Stomach (tissue), 19 donors: ENCODE results near the gene CASS4. TPM values are rescaled to one million over a fixed set of nuclear protein-coding genes. Genes with fewer than 3 reads are reported as not detected.
A peak's percentile ranks its signal among the peaks of the same experiment; 100 is the strongest.

Experiments used
- DNase-seq, 2 donors: peaks; one replicate each; pipeline versions ENCODE4 v3.0.0 to v3.0.0-alpha.2; 2013 to 2019
- H3K27ac ChIP-seq, 5 donors: fragments of 200-600 bp in 4 of 5; sonication (generic) in 4 of 5; one replicate each; pipeline ENCODE4 v1.5.1; 2013 to 2019; ENCODE audit warnings: mild to moderate bottlenecking in 1 of 5, moderate library complexity in 1 of 5
- H3K27me3 ChIP-seq, 3 donors: fragments of 200-600 bp; sonication (generic); one replicate each; pipeline ENCODE4 v1.5.1; 2017 to 2019; ENCODE audit warnings: mixed run types in 1 of 3
- H3K36me3 ChIP-seq, 4 donors: fragments of 200-600 bp; sonication (generic); 1 replicate in 3 of 4; 2 replicates in 1 of 4; pipeline ENCODE4 v1.5.1; 2016 to 2019
- H3K4me1 ChIP-seq, 4 donors: fragments of 200-600 bp; sonication (generic); one replicate each; pipeline ENCODE4 v1.5.1; 2016 to 2019
- H3K4me3 ChIP-seq, 4 donors: fragments of 200-600 bp; sonication (generic) in 3 of 4; one replicate each; pipeline ENCODE4 v1.5.1; 2016 to 2019; ENCODE audit warnings: mild to moderate bottlenecking in 1 of 4
- H3K9me3 ChIP-seq, 4 donors: fragments of 200-600 bp; sonication (generic); one replicate each; pipeline ENCODE4 v1.5.1; 2016 to 2019
- CTCF ChIP-seq, 7 experiments: fragments of 450-650 bp in 4 of 7; fragments of 200-600 bp in 3 of 7; sonication (generic) in 3 of 7; IDR thresholded peaks; one replicate each; pipeline ENCODE4 v1.5.1; 2016 to 2019; ENCODE audit warnings: antibody characterized with exemption in 7 of 7, control low read depth in 2 of 7, mild to moderate bottlenecking in 1 of 7
- EP300 ChIP-seq: sonication (generic); formaldehyde crosslinking; IDR thresholded peaks from one replicate; pipeline ENCODE4 v1.6.1; 2017; ENCODE audit warnings: antibody characterized with exemption
- POLR2A ChIP-seq, 4 donors: fragments of 450-650 bp; IDR thresholded peaks; one replicate each; pipeline ENCODE4 v1.6.1; 2016; ENCODE audit warnings: antibody characterized with exemption in 4 of 4, control low read depth in 2 of 4, mild to moderate bottlenecking in 1 of 4, moderate library complexity in 1 of 4
- POLR2AphosphoS5 ChIP-seq, 3 donors: sonication (generic); formaldehyde crosslinking; IDR thresholded peaks; one replicate each; pipeline ENCODE4 v1.6.1; 2016; ENCODE audit warnings: antibody characterized with exemption in 3 of 3
- WGBS, 5 donors: extraction: QIAGEN DNeasy Blood & Tissue Kit in 3 of 5; methylation state at CpG; one replicate each; pipeline versions ENCODE4 v1.1.5 to v1.1.7; 2013 to 2018; 5-methylcytosine and 5-hydroxymethylcytosine counted together
- intact Hi-C: fragments of 100-400 bp; cut with DNase I; formaldehyde crosslinking; loops from one replicate; pipeline ENCODE4 v1.15.1; 2023; ENCODE audit warnings: low total_unique reads
- long read RNA-seq, 10 donors: transcript quantifications; one replicate each; lab custom pipeline, GENCODE V29; 2026
- polyA plus RNA-seq, 3 donors: library from polyadenylated mRNA; stranded (reverse); fragments of 200-250 nt; gene quantifications; one replicate each; pipeline ENCODE4 v1.2.3, GENCODE V29; 2013
- total RNA-seq, 5 donors: library from RNA; depleted of rRNA; stranded (reverse); fragments of >200 nt; gene quantifications; one replicate each; pipeline versions ENCODE4 v1.1.0 to v1.2.3, GENCODE V29; 2014 to 2016
- donor health status: healthy with polysubstance abuse.
- donor health status: Bipolar disorder and iron deficiency.
- donor health status: healthy.

The CASS4 gene, protein sequence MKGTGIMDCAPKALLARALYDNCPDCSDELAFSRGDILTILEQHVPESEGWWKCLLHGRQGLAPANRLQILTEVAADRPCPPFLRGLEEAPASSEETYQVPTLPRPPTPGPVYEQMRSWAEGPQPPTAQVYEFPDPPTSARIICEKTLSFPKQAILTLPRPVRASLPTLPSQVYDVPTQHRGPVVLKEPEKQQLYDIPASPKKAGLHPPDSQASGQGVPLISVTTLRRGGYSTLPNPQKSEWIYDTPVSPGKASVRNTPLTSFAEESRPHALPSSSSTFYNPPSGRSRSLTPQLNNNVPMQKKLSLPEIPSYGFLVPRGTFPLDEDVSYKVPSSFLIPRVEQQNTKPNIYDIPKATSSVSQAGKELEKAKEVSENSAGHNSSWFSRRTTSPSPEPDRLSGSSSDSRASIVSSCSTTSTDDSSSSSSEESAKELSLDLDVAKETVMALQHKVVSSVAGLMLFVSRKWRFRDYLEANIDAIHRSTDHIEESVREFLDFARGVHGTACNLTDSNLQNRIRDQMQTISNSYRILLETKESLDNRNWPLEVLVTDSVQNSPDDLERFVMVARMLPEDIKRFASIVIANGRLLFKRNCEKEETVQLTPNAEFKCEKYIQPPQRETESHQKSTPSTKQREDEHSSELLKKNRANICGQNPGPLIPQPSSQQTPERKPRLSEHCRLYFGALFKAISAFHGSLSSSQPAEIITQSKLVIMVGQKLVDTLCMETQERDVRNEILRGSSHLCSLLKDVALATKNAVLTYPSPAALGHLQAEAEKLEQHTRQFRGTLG
- total RNA-seq: 1 to 10 TPM in 3 of 5 donors, under 1 TPM in 1, not detected in 1; 0.45 to 8.2 (median 4.2) TPM
- polyA plus RNA-seq: 1 to 10 TPM in 1 of 3 donors, under 1 TPM in 2; 0.23 to 1.6 (median 0.76) TPM
- long read RNA-seq, donor 1: 0 reads
- long read RNA-seq, donor 2: 0 reads
- long read RNA-seq, donor 3: 0 reads
- long read RNA-seq, donor 4: 0 reads
- long read RNA-seq, donor 5: 0 reads
- long read RNA-seq, donor 6: 0 reads
- long read RNA-seq, donor 7: 0 reads
- long read RNA-seq, donor 8: 0 reads
- long read RNA-seq, donor 9: 0 reads
- long read RNA-seq, donor 10: 0 reads

DNA sequence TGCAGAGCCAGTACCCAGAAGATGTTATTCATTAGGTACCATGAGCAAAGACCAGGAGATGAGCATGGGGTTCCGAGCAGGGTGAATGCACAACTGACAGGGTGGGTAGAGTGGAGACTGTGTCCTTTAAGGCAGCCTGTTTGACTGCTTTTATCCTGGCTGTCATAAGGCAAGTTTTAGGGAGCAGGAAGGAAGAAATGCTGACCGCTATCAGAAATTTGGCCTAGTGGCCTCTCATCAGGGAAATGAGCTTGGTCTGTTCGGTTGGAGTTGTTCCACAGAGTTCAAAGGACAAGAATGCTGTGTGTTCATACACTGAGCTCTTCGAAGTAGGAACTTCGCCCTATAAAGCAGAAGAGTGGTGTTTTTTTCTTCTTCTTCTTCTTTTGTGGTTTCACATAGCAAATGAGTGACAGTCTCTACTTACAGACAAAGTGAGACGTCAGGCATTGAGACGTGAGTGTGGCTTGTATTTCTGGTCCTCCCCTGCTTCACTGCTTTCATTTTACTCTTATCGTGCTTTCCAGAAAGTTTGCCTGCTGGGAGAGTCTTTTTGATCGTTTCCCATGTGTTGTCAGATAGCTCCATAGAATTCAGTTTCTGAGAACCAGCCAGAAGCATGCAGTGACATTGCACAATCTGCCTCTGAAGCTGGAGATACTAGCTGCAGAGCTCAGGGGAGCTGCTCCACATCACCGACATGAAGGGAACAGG lies at the start of gene CASS4:
Gene CASS4, plus strand, starts transcription at position 502 of the 714 bp plus-strand sequence. Its CDS starts 199 bp downstream, at position 701.
- Histone ChIP-seq H3K27me3 (no peaks in the 10 kb centered on the region), H3K4me1 (peaks cover 0 to 21% (median 5%) of the 10 kb centered on the region in 4 donors), H3K27ac (peak within 1 kb of the TSS in 4 of 5 donors; percentile 66 to 76 (median 74)), H3K4me3 (peak within 1 kb of the TSS in 2 of 4 donors; percentile 19 to 25), H3K9me3 (no peaks in the 10 kb centered on the region), H3K36me3 (peaks cover 11 to 33% (median 24%) of the 10 kb centered on the region in 4 donors)
- DNase-seq: peak in 1 of 2 donors; percentile 66
- intact Hi-C loops: no loop called here
- 23 to 57% (median 55%) methylated on average over 10 of the region's 10 CpGs for WGBS, 5 donors
- TF ChIP-seq CTCF (IDR thresholded peaks at IDR 0.05): no peak
- peak in 1 of 3 donors; percentile 7 for TF ChIP-seq POLR2AphosphoS5 (IDR thresholded peaks at IDR 0.05)
- TF ChIP-seq EP300: no peak
- TF ChIP-seq POLR2A (IDR thresholded peaks at IDR 0.05): no peak

DNA sequence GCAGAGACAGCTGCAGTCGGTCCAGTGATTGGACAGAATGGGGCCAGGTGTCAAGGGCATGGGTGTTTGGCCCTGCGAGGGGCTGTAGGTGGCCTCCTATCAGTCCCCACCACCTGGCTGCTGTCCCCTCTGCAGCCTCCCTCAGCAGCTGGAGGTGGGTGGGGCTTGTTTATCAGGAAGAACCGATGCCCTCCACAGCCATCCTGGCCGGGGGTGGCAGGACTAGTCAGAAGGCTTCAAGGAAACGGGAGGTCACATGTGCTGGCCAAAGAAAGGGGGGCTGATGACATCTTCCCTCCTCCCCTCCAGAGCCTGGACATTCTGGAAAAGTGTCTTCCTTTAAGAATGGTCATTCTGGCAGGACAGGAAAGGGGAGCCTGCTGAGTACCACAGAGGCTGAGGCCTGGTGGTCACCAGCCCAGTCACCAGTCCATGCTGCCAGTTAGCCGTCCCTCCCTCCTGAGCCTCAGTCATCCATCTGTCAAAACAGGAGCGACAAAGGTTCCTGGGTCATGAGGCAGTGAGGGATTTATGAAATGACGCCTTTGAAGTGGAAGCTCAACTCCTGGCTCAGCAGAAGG lies 49.1 kb upstream of the CASS4 start:
- Histone ChIP-seq H3K27me3 (no peaks in the 10 kb centered on the region), H3K9me3 (no peaks in the 10 kb centered on the region), H3K4me1 (peaks cover 18 to 45% (median 29%) of the 10 kb centered on the region in 4 donors), H3K4me3 (no peak overlapping the region), H3K27ac (no peak overlapping the region), H3K36me3 (peaks cover 24 to 46% (median 39%) of the 10 kb centered on the region in 4 donors)
- peak in 1 of 2 donors; percentile 49 for DNase-seq
- WGBS, 5 donors: 50 to 60% (median 54%) methylated on average over 7 to 8 of the region's 8 CpGs
- TF ChIP-seq EP300 (no peak), POLR2AphosphoS5 (IDR thresholded peaks at IDR 0.05) (no peak), POLR2A (IDR thresholded peaks at IDR 0.05) (no peak), CTCF (IDR thresholded peaks at IDR 0.05) (no peak)
- intact Hi-C loops: no loop called here

- H3K4me3 ChIP-seq: no peak overlapping the region
Measured at GRCh38 chr20:56363491-56363890, 48.6 kb upstream of the CASS4 start.

More at GRCh38 chr20:56363491-56363890, 48.6 kb upstream of the CASS4 start:
- H3K9me3 ChIP-seq: no peaks in the 10 kb centered on the region
- H3K27ac ChIP-seq: no peak overlapping the region
- H3K36me3 ChIP-seq: peaks cover 24 to 52% (median 44%) of the 10 kb centered on the region in 4 donors
- 90 to 98% (median 96%) methylated on average over 6 of the region's 6 CpGs for WGBS, 5 donors
- DNase-seq: no peak
- no peaks in the 10 kb centered on the region for H3K27me3 ChIP-seq
- H3K4me1 ChIP-seq: peaks cover 18 to 41% (median 26%) of the 10 kb centered on the region in 4 donors
- TF ChIP-seq CTCF (IDR thresholded peaks at IDR 0.05): no peak
- no peak for TF ChIP-seq EP300
- TF ChIP-seq POLR2A (IDR thresholded peaks at IDR 0.05): no peak
- no peak for TF ChIP-seq POLR2AphosphoS5 (IDR thresholded peaks at IDR 0.05)
- intact Hi-C loops: no loop called here
